ENCODE data around the gene GRM8. TPM values are rescaled to one million over a fixed set of nuclear protein-coding genes. Genes with fewer than 3 reads are reported as not detected.

GRM8 gene
- not detected for total RNA-seq (2021; fragmentation: NEBNext Ultra II Directional; extraction: Animal tissue kit (Norgen Biotek cat#: 25700))
- long read RNA-seq, result 0 reads

- Mint-ChIP-seq H3K4me3 (peak within 1 kb of the TSS; percentile 89), H3K27me3 (ENCODE audit: insufficient read depth) (peaks cover 30% of the 10 kb centered on the region), H3K9me3 (no peaks in the 10 kb centered on the region), H3K27ac (no peak within 1 kb of the TSS), H3K36me3 (ENCODE audit: low read depth) (no peaks in the 10 kb centered on the region), H3K4me1 (ENCODE audit: low read depth) (peaks cover 6% of the 10 kb centered on the region; the same call in 1 of the 2 replicates)
- no peak for TF ChIP-seq CTCF (IDR thresholded peaks at IDR 0.05)
- DNase-seq, result no peak
These were observed at the start of gene GRM8 for GRCh38 chr7:127252778-127253280. Gene GRM8 (minus strand): TSS chr7:127252941.

- Mint-ChIP-seq H3K4me1 (ENCODE audit: low read depth) (no peaks in the 10 kb centered on the region), H3K27ac (no peak overlapping the region), H3K9me3 (no peaks in the 10 kb centered on the region), H3K4me3 (no peak overlapping the region), H3K36me3 (ENCODE audit: low read depth) (no peaks in the 10 kb centered on the region), H3K27me3 (ENCODE audit: insufficient read depth) (peaks cover 5% of the 10 kb centered on the region)
- no peak for DNase-seq
- no peak for TF ChIP-seq CTCF (IDR thresholded peaks at IDR 0.05)
These were observed 38.1 kb upstream of the GRM8 start for GRCh38 chr7:127290801-127291361.

GRCh38 chr7:127290116-127290655, 37.4 kb upstream of the GRM8 start:
- Mint-ChIP-seq H3K9me3 (no peaks in the 10 kb centered on the region), H3K36me3 (ENCODE audit: low read depth) (no peaks in the 10 kb centered on the region), H3K4me3 (no peak overlapping the region), H3K4me1 (ENCODE audit: low read depth) (no peaks in the 10 kb centered on the region), H3K27ac (no peak overlapping the region), H3K27me3 (ENCODE audit: insufficient read depth) (no peaks in the 10 kb centered on the region; the same call in 1 of the 2 replicates)
- no peak for TF ChIP-seq CTCF (IDR thresholded peaks at IDR 0.05)
- no peak for DNase-seq

- Mint-ChIP-seq H3K4me3 (no peak overlapping the region), H3K4me1 (ENCODE audit: low read depth) (no peaks in the 10 kb centered on the region), H3K27me3 (ENCODE audit: insufficient read depth) (no peaks in the 10 kb centered on the region), H3K9me3 (no peaks in the 10 kb centered on the region), H3K27ac (no peak overlapping the region), H3K36me3 (ENCODE audit: low read depth) (no peaks in the 10 kb centered on the region)
- TF ChIP-seq CTCF (IDR thresholded peaks at IDR 0.05), result no peak
- no peak for DNase-seq
These were observed 34.4 kb upstream of the GRM8 start for GRCh38 chr7:127287133-127287532.

- TF ChIP-seq CTCF (IDR thresholded peaks at IDR 0.05), result no peak
These were observed 17.4 kb upstream of the GRM8 start for GRCh38 chr7:127270093-127270492.

More at GRCh38 chr7:127270093-127270492, 17.4 kb upstream of the GRM8 start:
- Mint-ChIP-seq H3K27ac (no peak overlapping the region), H3K4me1 (ENCODE audit: low read depth) (no peaks in the 10 kb centered on the region), H3K36me3 (ENCODE audit: low read depth) (no peaks in the 10 kb centered on the region), H3K4me3 (no peak overlapping the region), H3K27me3 (ENCODE audit: insufficient read depth) (peaks cover 1% of the 10 kb centered on the region; the same call in 1 of the 2 replicates), H3K9me3 (no peaks in the 10 kb centered on the region)
- DNase-seq, result no peak
